GM12878 (cell line): ENCODE results near the gene ABHD11.
A peak's percentile ranks its signal among the peaks of the same experiment; 100 is the strongest.

Experiments
- CTCF ChIP-seq, 3 experiments: IDR thresholded peaks in 2 of 3; conservative IDR thresholded peaks in 1 of 3; 2 replicates each; pipeline ENCODE4 v1.5.1; 2011; ENCODE audit warnings: low read depth in 3 of 3, low read length in 3 of 3, mild to moderate bottlenecking in 3 of 3, control low read depth in 2 of 3, moderate library complexity in 2 of 3, inconsistent platforms in 1 of 3, mixed read lengths in 1 of 3; ENCODE audit not compliant: control insufficient read depth in 2 of 3, insufficient read depth in 1 of 3; ENCODE audit errors: extremely low read depth in 1 of 3
- DPF2 ChIP-seq: fragments of 450-650 bp; IDR thresholded peaks from 2 replicates; pipeline ENCODE4 v1.6.1; 2017; ENCODE audit warnings: mild to moderate bottlenecking
- FOXM1 ChIP-seq: IDR thresholded peaks from 2 replicates; pipeline ENCODE4 v1.6.1; 2012; ENCODE audit warnings: low read depth, mild to moderate bottlenecking, inconsistent platforms, low read length, moderate library complexity
- HDAC2 ChIP-seq: fragments of 200-600 bp; sonication (generic); IDR thresholded peaks from 2 replicates; pipeline ENCODE4 v1.6.1; 2017
- NFYA ChIP-seq: IDR thresholded peaks from 2 replicates; pipeline ENCODE4 v1.6.1; 2011; ENCODE audit warnings: low read depth, mild to moderate bottlenecking, low read length, improper control_type of control experiment, borderline replicate concordance
- POLR2A ChIP-seq: IDR thresholded peaks from 2 replicates; pipeline ENCODE4 v1.6.1; 2011; ENCODE audit warnings: low read depth, mild to moderate bottlenecking, low read length
- STAT1 ChIP-seq: fragments of 450-650 bp; conservative IDR thresholded peaks from 2 replicates; pipeline ENCODE4 v1.6.1; 2014; ENCODE audit warnings: antibody characterized with exemption, mild to moderate bottlenecking
- TCF12 ChIP-seq: IDR thresholded peaks from 2 replicates; pipeline ENCODE4 v1.6.1; 2011; ENCODE audit warnings: low read depth, mild to moderate bottlenecking, low read length
- ZBTB11 ChIP-seq: fragments of 450-650 bp; formaldehyde crosslinking; IDR thresholded peaks from 2 replicates; pipeline ENCODE4 v1.5.0; 2022; ENCODE audit warnings: mild to moderate bottlenecking, missing genetic modification characterization

GRCh38 chr7:73718905-73719805 lies 19.4 kb downstream of the ABHD11 start, which contains the start of gene STX1A:
- TF ChIP-seq ZBTB11 (CRISPR knock-in tag) (no peak), STAT1 (no peak), CTCF (IDR thresholded peaks at IDR 0.05 in 2 of 3, conservative IDR thresholded peaks at IDR 0.05 in 1 of 3; ENCODE audit: control insufficient read depth in 2 of 3, extremely low read depth in 1 of 3, insufficient read depth in 1 of 3, low read depth in 3 of 3, low read length in 3 of 3) (no peak), TCF12 (no peak), DPF2 (no peak), FOXM1 (no peak), NFYA (no peak), POLR2A (peak; percentile 62; the same call in 1 of the 2 replicates), HDAC2 (no peak)
